Natural killer cell (primary cell): Measurements from ENCODE around the gene MRPL14. TPM values are rescaled to one million over a fixed set of nuclear protein-coding genes. Genes with fewer than 3 reads are reported as not detected.

Experiments
- ATAC-seq, 3 donors: fragments of 150-1000 bp in 2 of 3; fragments of 200-7000 bp in 1 of 3; cut with Tn5 transposase; 1 replicate in 1 of 3; 2 replicates in 2 of 3; pipeline ENCODE4 v1.10.0; 2021; ENCODE audit warnings: mild to moderate bottlenecking in 2 of 3, moderate library complexity in 2 of 3
- DNase-seq, 2 donors: peaks; one replicate each; pipeline versions ENCODE4 v3.0.0 to v3.0.0-alpha.2; 2013 to 2021; ENCODE audit warnings: mixed read lengths in 1 of 2
- H3K27ac ChIP-seq: one replicate; pipeline ENCODE4 v1.5.1; 2013; ENCODE audit warnings: mild to moderate bottlenecking, low read length
- H3K27me3 ChIP-seq: one replicate; pipeline ENCODE4 v1.6.1; 2013; ENCODE audit warnings: low read length; ENCODE audit not compliant: control insufficient read depth, insufficient read depth
- H3K36me3 ChIP-seq: one replicate; pipeline ENCODE4 v1.6.1; 2013; ENCODE audit warnings: low read length; ENCODE audit not compliant: control insufficient read depth, insufficient read depth
- H3K4me1 ChIP-seq: one replicate; pipeline ENCODE4 v1.6.1; 2013; ENCODE audit warnings: low read length; ENCODE audit not compliant: control insufficient read depth, insufficient read depth
- H3K4me3 ChIP-seq: one replicate; pipeline ENCODE4 v1.5.1; 2013; ENCODE audit warnings: low read length
- H3K9me3 ChIP-seq: one replicate; pipeline ENCODE4 v1.6.1; 2013; ENCODE audit warnings: low read length; ENCODE audit not compliant: control insufficient read depth, insufficient read depth
- H3K27ac Mint-ChIP-seq, 2 donors: one replicate each; pipeline ENCODE4 v1.8.0; 2022; ENCODE audit warnings: mild to moderate bottlenecking in 2 of 2, mixed read lengths in 2 of 2, moderate library complexity in 1 of 2
- H3K27me3 Mint-ChIP-seq, 2 donors: one replicate each; pipeline ENCODE4 v1.8.0; 2022; ENCODE audit warnings: low read depth in 2 of 2, mixed read lengths in 2 of 2
- H3K36me3 Mint-ChIP-seq: one replicate; pipeline ENCODE4 v1.8.0; 2022; ENCODE audit warnings: mixed read lengths
- H3K4me1 Mint-ChIP-seq, 2 donors: one replicate each; pipeline ENCODE4 v1.8.0; 2022; ENCODE audit warnings: mixed read lengths in 2 of 2
- H3K4me3 Mint-ChIP-seq: one replicate; pipeline ENCODE4 v1.8.0; 2022; ENCODE audit warnings: mild to moderate bottlenecking, moderate library complexity, mixed read lengths
- H3K9me3 Mint-ChIP-seq, 2 donors: one replicate each; pipeline ENCODE4 v1.8.0; 2022; ENCODE audit warnings: mixed read lengths in 2 of 2
- CTCF ChIP-seq: fragments of 200-600 bp; IDR thresholded peaks from one replicate; pipeline ENCODE4 v1.8.0; 2022; ENCODE audit warnings: antibody characterized with exemption
- WGBS: methylation state at CpG from one replicate; pipeline ENCODE4 v1.1.7; 2013; ENCODE audit warnings: missing lambda C conversion rate; ENCODE audit not compliant: insufficient coverage; 5-methylcytosine and 5-hydroxymethylcytosine counted together
- intact Hi-C: fragments of 100-400 bp; cut with micrococcal nuclease; formaldehyde crosslinking; loops from one replicate; pipeline ENCODE4 v1.14.2; 2022
- total RNA-seq, 4 donors: library from RNA; stranded (reverse); fragments of 120-200 nt in 1 of 4; gene quantifications; one replicate each; pipeline versions ENCODE4 v1.2.3 to v1.2.4, GENCODE V29; 2013 to 2022

Gene MRPL14
- total RNA-seq, 3 donors from 2014 or later (not counting 1 experiment from before 2014, with no cell fraction given) = 14.9 to 16.2 (median 16.0) TPM

DNA sequence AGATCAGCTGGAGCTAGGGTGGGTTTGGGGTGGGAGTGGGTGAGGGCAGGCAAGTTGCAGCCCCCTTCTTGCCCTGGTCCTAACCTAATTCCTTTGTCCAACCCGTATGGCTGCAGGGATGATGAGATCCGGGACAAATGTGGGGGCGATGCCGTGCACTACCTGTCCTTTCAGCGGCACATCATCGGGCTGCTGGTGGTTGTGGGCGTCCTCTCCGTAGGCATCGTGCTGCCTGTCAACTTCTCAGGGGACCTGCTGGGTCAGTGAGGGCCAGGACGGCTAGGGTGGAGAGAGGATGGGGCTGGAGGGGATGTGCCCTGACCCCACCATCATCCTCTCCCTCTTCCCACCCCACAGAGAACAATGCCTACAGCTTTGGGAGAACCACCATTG lies 12.1 kb upstream of the MRPL14 start:
- no peak overlapping the region for H3K4me3 Mint-ChIP-seq
- TF ChIP-seq CTCF = no peak
- 99% methylated on average over 9 of the region's 10 CpGs for WGBS
- no peaks in the 10 kb centered on the region for H3K27me3 Mint-ChIP-seq
- H3K36me3 Mint-ChIP-seq = no peaks in the 10 kb centered on the region
- H3K9me3 Mint-ChIP-seq = no peaks in the 10 kb centered on the region
- ATAC-seq = no peak
- H3K27ac Mint-ChIP-seq = no peak overlapping the region
- Histone ChIP-seq H3K4me1 (no peaks in the 10 kb centered on the region), H3K36me3 (peaks cover 28% of the 10 kb centered on the region), H3K9me3 (no peaks in the 10 kb centered on the region), H3K4me3 (no peak overlapping the region), H3K27ac (no peak overlapping the region), H3K27me3 (no peaks in the 10 kb centered on the region)
- no peak for DNase-seq
- intact Hi-C loops = no loop called here
- peaks cover 0 to 5% of the 10 kb centered on the region in 2 donors for H3K4me1 Mint-ChIP-seq

- DNase-seq = no peak
- Histone ChIP-seq H3K4me1 (no peaks in the 10 kb centered on the region), H3K36me3 (peaks cover 26% of the 10 kb centered on the region), H3K27ac (no peak overlapping the region), H3K9me3 (no peaks in the 10 kb centered on the region), H3K27me3 (no peaks in the 10 kb centered on the region), H3K4me3 (no peak overlapping the region)
- Mint-ChIP-seq H3K4me3 (no peak overlapping the region), H3K27ac (no peak overlapping the region), H3K27me3 (no peaks in the 10 kb centered on the region), H3K36me3 (no peaks in the 10 kb centered on the region), H3K4me1 (peaks cover 0 to 7% of the 10 kb centered on the region in 2 donors), H3K9me3 (no peaks in the 10 kb centered on the region)
- intact Hi-C loops = no loop called here
- no peak for ATAC-seq
- no peak for TF ChIP-seq CTCF
- WGBS = 85% methylated on average over 6 of the region's 6 CpGs
Observed at GRCh38 chr6:44138717-44139350, 11.6 kb upstream of the MRPL14 start.

GRCh38 chr6:44135875-44136274 lies 8.6 kb upstream of the MRPL14 start:
- no peak overlapping the region for H3K4me3 ChIP-seq

More at GRCh38 chr6:44135875-44136274, 8.6 kb upstream of the MRPL14 start:
- 88% methylated on average over 1 of the region's 7 CpGs for WGBS
- peaks cover 0 to 21% of the 10 kb centered on the region in 2 donors for H3K4me1 Mint-ChIP-seq
- H3K27me3 ChIP-seq = no peaks in the 10 kb centered on the region
- no peak overlapping the region for H3K4me3 Mint-ChIP-seq
- ATAC-seq (no peak), DNase-seq (no peak)
- peaks cover 20% of the 10 kb centered on the region for H3K36me3 ChIP-seq
- no peak for TF ChIP-seq CTCF
- H3K36me3 Mint-ChIP-seq = no peaks in the 10 kb centered on the region
- no peaks in the 10 kb centered on the region for H3K9me3 ChIP-seq
- intact Hi-C loops = no loop called here
- H3K27ac Mint-ChIP-seq = no peak overlapping the region
- H3K27me3 Mint-ChIP-seq = no peaks in the 10 kb centered on the region
- H3K4me1 ChIP-seq = no peaks in the 10 kb centered on the region
- H3K27ac ChIP-seq = no peak overlapping the region
- H3K9me3 Mint-ChIP-seq = no peaks in the 10 kb centered on the region
